Measurements from ENCODE around the gene RBBP4. TPM values are rescaled to one million over a fixed set of nuclear protein-coding genes. Genes with fewer than 3 reads are reported as not detected.

The RBBP4 gene
- total RNA-seq, 1 experiment from 2014 or later = 165 TPM

GRCh38 chr1:32717503-32717902 lies 66.5 kb downstream of the RBBP4 start:
- Mint-ChIP-seq H3K36me3 (ENCODE audit: insufficient read depth, unreplicated experiment) (no peaks in the 10 kb centered on the region), H3K27ac (ENCODE audit: low read depth, unreplicated experiment) (peak overlapping the region; percentile 70), H3K9me3 (ENCODE audit: unreplicated experiment) (no peaks in the 10 kb centered on the region), H3K27me3 (ENCODE audit: insufficient read depth, unreplicated experiment) (no peaks in the 10 kb centered on the region), H3K4me3 (ENCODE audit: unreplicated experiment) (no peak overlapping the region), H3K4me1 (ENCODE audit: insufficient read depth, unreplicated experiment) (peaks cover 19% of the 10 kb centered on the region)
- TF ChIP-seq CTCF (IDR thresholded peaks at IDR 0.05; ENCODE audit: unreplicated experiment) = no peak
- intact Hi-C loops (cut with micrococcal nuclease) = no loop called here
- no peak for DNase-seq (ENCODE audit: unreplicated experiment)
- ChIA-PET POLR2A (interaction anchor here (0.8 to 4.4 kb wide), 9 partner anchors 8 to 105 kb away, joined by 3 to 70 read pairs (median 9); partner anchors contain the start of gene RBBP4), CTCF (interaction anchor here (0.7 to 16.5 kb wide), 3 partner anchors 9 to 58 kb away, joined by 3 to 418 read pairs (median 4); no protein-coding TSS in a partner anchor)
- no TSS peak for BruUV-seq (replicated peaks)

GRCh38 chr1:32718036-32718435 lies 67.0 kb downstream of the RBBP4 start:
- CTCF ChIA-PET = interaction anchor here (0.7 to 16.5 kb wide), 3 partner anchors 9 to 57 kb away, joined by 3 to 418 read pairs (median 4); no protein-coding TSS in a partner anchor
- peak overlapping the region; percentile 70 for H3K27ac Mint-ChIP-seq (ENCODE audit: low read depth, unreplicated experiment)
- BruUV-seq (replicated peaks) = no TSS peak

GRCh38 chr1:32718527-32718926 lies 67.5 kb downstream of the RBBP4 start:
- Mint-ChIP-seq H3K27me3 (ENCODE audit: insufficient read depth, unreplicated experiment) (no peaks in the 10 kb centered on the region), H3K4me1 (ENCODE audit: insufficient read depth, unreplicated experiment) (peaks cover 19% of the 10 kb centered on the region), H3K9me3 (ENCODE audit: unreplicated experiment) (no peaks in the 10 kb centered on the region), H3K27ac (ENCODE audit: low read depth, unreplicated experiment) (peak overlapping the region; percentile 46), H3K36me3 (ENCODE audit: insufficient read depth, unreplicated experiment) (no peaks in the 10 kb centered on the region), H3K4me3 (ENCODE audit: unreplicated experiment) (no peak overlapping the region)
- no peak for TF ChIP-seq CTCF (IDR thresholded peaks at IDR 0.05; ENCODE audit: unreplicated experiment)
- intact Hi-C loops (cut with micrococcal nuclease) = no loop called here
- CTCF ChIA-PET = interaction anchor here (16.5 kb wide), 1 partner anchor 57 kb away, joined by 418 read pairs; no protein-coding TSS in a partner anchor
- POLR2A ChIA-PET = interaction anchor here (0.9 kb wide), 1 partner anchor 67 kb away, joined by 3 read pairs; the partner anchor contains the start of gene RBBP4
- DNase-seq (ENCODE audit: unreplicated experiment) = no peak
- no TSS peak for BruUV-seq (replicated peaks)

More at GRCh38 chr1:32718036-32718435, 67.0 kb downstream of the RBBP4 start:
- DNase-seq (ENCODE audit: unreplicated experiment) = no peak
- intact Hi-C loops (cut with micrococcal nuclease) = no loop called here
- Mint-ChIP-seq H3K4me1 (ENCODE audit: insufficient read depth, unreplicated experiment) (peaks cover 19% of the 10 kb centered on the region), H3K27me3 (ENCODE audit: insufficient read depth, unreplicated experiment) (no peaks in the 10 kb centered on the region), H3K4me3 (ENCODE audit: unreplicated experiment) (no peak overlapping the region), H3K9me3 (ENCODE audit: unreplicated experiment) (no peaks in the 10 kb centered on the region), H3K36me3 (ENCODE audit: insufficient read depth, unreplicated experiment) (no peaks in the 10 kb centered on the region)
- TF ChIP-seq CTCF (IDR thresholded peaks at IDR 0.05; ENCODE audit: unreplicated experiment) = no peak
- POLR2A ChIA-PET = interaction anchor here (0.9 to 4.4 kb wide), 4 partner anchors 8 to 67 kb away, joined by 3 to 70 read pairs (median 9); partner anchors contain the start of gene RBBP4

- Mint-ChIP-seq H3K27me3 (ENCODE audit: insufficient read depth, unreplicated experiment) (no peaks in the 10 kb centered on the region), H3K36me3 (ENCODE audit: insufficient read depth, unreplicated experiment) (no peaks in the 10 kb centered on the region), H3K27ac (ENCODE audit: low read depth, unreplicated experiment) (no peak overlapping the region), H3K9me3 (ENCODE audit: unreplicated experiment) (no peaks in the 10 kb centered on the region), H3K4me1 (ENCODE audit: insufficient read depth, unreplicated experiment) (peaks cover 23% of the 10 kb centered on the region), H3K4me3 (ENCODE audit: unreplicated experiment) (no peak overlapping the region)
- POLR2A ChIA-PET = no interaction called here
- no peak for DNase-seq (ENCODE audit: unreplicated experiment)
- no peak for TF ChIP-seq CTCF (IDR thresholded peaks at IDR 0.05; ENCODE audit: unreplicated experiment)
- no TSS peak for BruUV-seq (replicated peaks)
- intact Hi-C loops (cut with micrococcal nuclease) = no loop called here
- CTCF ChIA-PET = interaction anchor here (0.6 to 16.5 kb wide), 2 partner anchors 56 to 319 kb away, joined by 5 to 418 read pairs; no protein-coding TSS in a partner anchor
These were observed 68.8 kb downstream of the RBBP4 start for GRCh38 chr1:32719681-32720275.

Data from MCF 10A (cell line).